Ramos (cell line): ENCODE data around the gene SLC25A1.

Source experiments
- in situ Hi-C: fragments of 300-500 bp; cut with MboI; formaldehyde crosslinking; loops from one replicate; pipeline ENCODE4 v1.14.3; 2022; ENCODE audit warnings: low sequenced_read_pairs; ENCODE audit not compliant: unreplicated experiment

The SLC25A1 gene

GRCh38 chr22:19143967-19144400, 34.6 kb downstream of the SLC25A1 start:
- in situ Hi-C loops: no loop called here

GRCh38 chr22:19143212-19143611, 35.3 kb downstream of the SLC25A1 start:
- in situ Hi-C loops: no loop called here

DNA sequence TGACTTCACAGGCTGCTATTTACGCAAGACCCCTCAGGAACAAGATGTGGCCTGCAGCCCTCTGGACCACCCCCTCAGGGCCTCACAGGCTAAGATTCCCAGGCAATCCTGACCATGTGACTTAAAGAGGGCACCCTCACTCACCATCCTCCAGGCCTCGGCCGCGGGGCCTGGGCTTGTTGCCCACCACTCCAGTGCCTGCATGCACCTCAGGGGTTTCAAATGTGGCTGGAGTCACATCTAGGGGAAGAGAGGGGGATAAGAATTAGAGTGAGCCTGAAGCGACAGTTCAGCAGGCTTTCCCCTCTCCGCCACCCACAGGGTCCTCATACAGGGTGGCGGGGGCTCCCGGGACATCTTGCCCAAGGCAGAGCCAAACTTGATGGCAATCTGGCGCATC, 36.1 kb downstream of the SLC25A1 start:
- in situ Hi-C loops: no loop called here

DNA sequence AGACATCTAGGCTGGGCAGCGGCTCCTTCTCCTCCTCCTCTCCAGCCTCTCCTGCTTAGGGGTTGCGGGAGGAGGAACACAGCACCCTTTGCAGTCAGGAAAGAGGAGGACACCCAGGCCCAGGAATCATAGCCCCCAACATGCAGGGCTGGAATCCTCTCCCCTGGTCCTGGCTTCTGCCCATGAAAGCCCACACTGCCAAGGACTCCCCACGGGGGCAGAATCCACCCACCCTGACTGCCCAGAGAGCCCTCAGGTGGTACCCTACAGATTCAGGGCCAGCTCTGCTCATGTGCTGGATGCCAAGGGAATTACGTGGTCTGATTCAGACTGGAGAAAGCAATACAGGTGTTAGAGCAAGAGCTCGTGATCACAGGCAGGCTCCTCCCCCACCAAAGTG, 38.6 kb downstream of the SLC25A1 start:
- in situ Hi-C loops: no loop called here

GRCh38 chr22:19139001-19139356, 39.6 kb downstream of the SLC25A1 start:
- in situ Hi-C loops: no loop called here

- in situ Hi-C loops: no loop called here
Observed at GRCh38 chr22:19138217-19139000, 40.1 kb downstream of the SLC25A1 start.

- in situ Hi-C loops: no loop called here
Observed at GRCh38 chr22:19137384-19138216, 40.9 kb downstream of the SLC25A1 start.

DNA sequence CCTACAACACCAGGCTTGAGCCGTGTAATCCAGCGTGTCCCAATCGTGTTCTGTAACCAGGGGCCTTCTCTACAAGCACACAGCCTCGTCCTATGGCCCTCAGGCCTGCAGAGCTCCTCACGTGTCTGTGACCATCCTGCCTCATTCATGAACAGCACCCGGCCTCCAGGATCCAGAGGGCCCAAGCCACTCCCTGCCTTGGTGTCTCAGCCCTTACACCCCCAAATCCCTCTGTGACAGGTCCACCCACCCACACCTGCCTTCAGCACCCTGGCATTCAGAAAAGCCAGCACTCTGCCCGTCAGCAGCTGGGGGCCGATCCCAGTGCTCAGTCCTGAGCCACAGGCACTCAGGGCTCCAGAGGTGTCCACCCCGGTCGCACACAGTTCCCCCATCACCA, 41.6 kb downstream of the SLC25A1 start:
- in situ Hi-C loops: no loop called here

- in situ Hi-C loops: no loop called here
Observed at GRCh38 chr22:19134874-19135273, 43.7 kb downstream of the SLC25A1 start.

- in situ Hi-C loops: no loop called here
Observed at GRCh38 chr22:19134176-19134831, 44.2 kb downstream of the SLC25A1 start.

GRCh38 chr22:19133561-19133960, 45.0 kb downstream of the SLC25A1 start:
- in situ Hi-C loops: no loop called here

DNA sequence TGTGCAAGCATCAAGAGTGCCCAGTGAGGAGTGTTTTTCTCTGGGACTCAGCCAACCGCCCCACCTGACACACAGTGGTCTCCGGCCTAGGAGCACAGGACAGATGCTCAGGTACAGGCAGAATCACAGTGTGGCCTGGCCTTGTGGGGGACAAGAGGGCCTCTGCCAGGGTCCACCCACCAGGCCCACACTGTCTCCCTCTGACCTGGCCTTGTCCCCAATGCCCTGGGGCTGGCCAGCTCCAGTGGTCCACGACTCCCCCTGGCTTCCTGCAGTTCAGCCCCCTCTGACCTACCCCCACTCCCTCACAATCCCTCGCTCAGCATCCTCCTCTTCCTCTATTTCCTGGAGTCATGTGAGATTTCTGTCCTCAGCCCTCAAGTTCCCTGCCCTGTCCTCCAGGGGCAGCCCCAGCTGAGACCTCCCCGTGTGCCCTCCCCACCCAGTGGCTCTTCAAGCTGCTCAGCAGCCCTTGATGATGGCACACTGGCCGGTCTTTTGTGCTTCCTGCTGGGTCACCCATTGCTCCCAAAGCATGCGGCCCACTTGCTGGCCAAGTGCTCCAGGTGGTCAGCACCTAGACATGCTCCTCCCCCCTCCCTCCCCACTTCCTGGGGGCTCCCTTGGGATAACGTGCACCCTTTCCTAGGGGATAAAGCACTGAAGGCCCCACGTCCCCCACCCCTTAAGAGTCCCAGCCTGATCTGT, 45.7 kb downstream of the SLC25A1 start:
- in situ Hi-C loops: no loop called here

DNA sequence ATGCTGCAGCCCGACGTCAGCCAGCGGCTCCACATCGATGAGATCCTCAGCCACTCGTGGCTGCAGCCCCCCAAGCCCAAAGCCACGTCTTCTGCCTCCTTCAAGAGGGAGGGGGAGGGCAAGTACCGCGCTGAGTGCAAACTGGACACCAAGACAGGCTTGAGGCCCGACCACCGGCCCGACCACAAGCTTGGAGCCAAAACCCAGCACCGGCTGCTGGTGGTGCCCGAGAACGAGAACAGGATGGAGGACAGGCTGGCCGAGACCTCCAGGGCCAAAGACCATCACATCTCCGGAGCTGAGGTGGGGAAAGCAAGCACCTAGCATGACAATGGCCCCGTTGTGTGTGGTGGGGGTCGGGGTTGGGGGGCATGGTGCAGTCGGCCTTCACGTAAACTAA, 46.4 kb downstream of the SLC25A1 start:
- in situ Hi-C loops: no loop called here

- in situ Hi-C loops: no loop called here
Observed at GRCh38 chr22:19131685-19132015, 46.9 kb downstream of the SLC25A1 start.

GRCh38 chr22:19130959-19131684, 47.4 kb downstream of the SLC25A1 start, which contains the start of gene TSSK2:
Gene TSSK2, plus strand, starts transcription at chr22:19131308. Its CDS starts 92 bp downstream, at chr22:19131400.
- in situ Hi-C loops: no loop called here

DNA sequence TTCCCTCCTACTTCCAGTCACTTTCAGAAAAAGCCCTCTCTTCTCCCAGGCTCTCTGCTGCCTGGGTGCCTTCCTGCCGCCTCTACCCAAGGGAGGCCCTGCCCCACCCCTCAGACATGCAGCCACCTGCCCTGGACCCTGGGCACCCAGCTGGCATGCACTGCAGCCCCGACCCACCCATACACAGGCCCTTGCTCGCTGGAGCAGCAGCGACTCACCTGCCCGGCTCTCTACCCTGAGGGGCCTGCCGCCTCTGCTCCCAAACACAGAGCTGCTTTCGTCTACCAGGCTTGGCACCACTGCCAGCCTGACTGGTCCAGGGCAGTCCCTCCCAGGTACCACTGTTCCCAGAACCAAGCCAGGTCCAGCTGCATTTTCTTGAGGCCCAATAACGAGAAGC, 48.7 kb downstream of the SLC25A1 start:
- in situ Hi-C loops: no loop called here

- in situ Hi-C loops: no loop called here
Observed at GRCh38 chr22:19128946-19129727, 49.4 kb downstream of the SLC25A1 start.

DNA sequence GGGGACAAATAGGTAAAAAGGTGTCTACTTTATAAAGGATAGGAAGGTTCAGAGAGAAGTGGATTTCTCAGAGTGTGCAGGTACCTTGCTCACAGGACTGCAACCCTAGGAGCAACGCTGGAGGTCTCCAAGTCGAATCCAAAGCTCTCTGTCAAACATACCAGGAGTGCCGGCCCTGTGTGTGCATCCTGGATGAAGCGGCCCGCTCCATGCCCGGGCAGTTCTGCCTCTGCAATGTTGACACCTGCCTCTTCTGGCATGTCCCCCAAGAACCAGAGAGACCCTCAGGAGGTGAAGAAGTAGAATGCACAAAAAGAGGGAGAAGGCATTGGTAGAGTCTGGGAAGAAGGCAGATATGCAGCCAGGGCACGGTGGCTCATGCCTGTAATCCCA, 50.5 kb downstream of the SLC25A1 start:
- in situ Hi-C loops: no loop called here
